Neural cell (in vitro differentiated cells): Measurements from ENCODE around the gene SPATA46. TPM values are rescaled to one million over a fixed set of nuclear protein-coding genes. Genes with fewer than 3 reads are reported as not detected.
A peak's percentile ranks its signal among the peaks of the same experiment; 100 is the strongest.

Experiments
- H2AFZ ChIP-seq: fragments of 200-600, 300-800 bp; sonication (generic), shearing (Covaris generic); 2 replicates; pipeline ENCODE4 v1.6.0; 2014; ENCODE audit warnings: low read depth, mild to moderate bottlenecking, antibody characterized with exemption, low read length, moderate library complexity
- H3F3A ChIP-seq: fragments of 200-600 bp; shearing (Covaris generic); 2 replicates; pipeline ENCODE4 v1.6.1; 2016; ENCODE audit warnings: mild to moderate bottlenecking, moderate library complexity, mixed read lengths, antibody characterized with exemption, low read length; ENCODE audit not compliant: insufficient read depth, poor library complexity, severe bottlenecking
- H3K27ac ChIP-seq: fragments of 200-600, 300-800 bp; sonication (generic), shearing (Covaris generic); 2 replicates; pipeline ENCODE4 v1.5.1; 2014; ENCODE audit warnings: mild to moderate bottlenecking, low read length, moderate library complexity
- H3K27me3 ChIP-seq: fragments of 300-800, 200-600 bp; sonication (generic), shearing (Covaris generic); 2 replicates; pipeline ENCODE4 v1.6.0; 2014; ENCODE audit warnings: mild to moderate bottlenecking, low read depth, low read length, moderate library complexity; ENCODE audit not compliant: insufficient read depth
- H3K36me3 ChIP-seq: fragments of 300-800, 200-600 bp; sonication (generic), shearing (Covaris generic); 2 replicates; pipeline ENCODE4 v1.5.1; 2014; ENCODE audit warnings: mild to moderate bottlenecking, antibody characterized with exemption, low read length, moderate library complexity; ENCODE audit not compliant: insufficient read depth
- H3K4me2 ChIP-seq: fragments of 300-800, 200-600 bp; sonication (generic), shearing (Covaris generic); 2 replicates; pipeline ENCODE4 v1.6.0; 2014; ENCODE audit warnings: mild to moderate bottlenecking, low read length
- H3K4me3 ChIP-seq: fragments of 300-800, 200-600 bp; sonication (generic), shearing (Covaris generic); 2 replicates; pipeline ENCODE4 v1.5.1; 2014; ENCODE audit warnings: mild to moderate bottlenecking, low read length, moderate library complexity
- H3K79me2 ChIP-seq: fragments of 200-600 bp; shearing (Covaris generic); replicated peaks from 2 replicates; pipeline ENCODE4 v1.6.0; 2014; ENCODE audit warnings: mild to moderate bottlenecking, low read length, moderate library complexity; ENCODE audit not compliant: insufficient read depth
- H3K9ac ChIP-seq: fragments of 300-800, 200-600 bp; sonication (generic), shearing (Covaris generic); 2 replicates; pipeline ENCODE4 v1.6.1; 2016; ENCODE audit warnings: mild to moderate bottlenecking, low read length, mixed read lengths
- H3K9me2 ChIP-seq: fragments of 200-600 bp; shearing (Covaris generic); 2 replicates; pipeline ENCODE4 v1.6.1; 2016; ENCODE audit warnings: mild to moderate bottlenecking, low read length, mixed read lengths; ENCODE audit not compliant: insufficient read depth
- H3K9me3 ChIP-seq: fragments of 200-600, 300-800 bp; sonication (generic), shearing (Covaris generic); 2 replicates; pipeline ENCODE4 v1.6.1; 2016; ENCODE audit warnings: mild to moderate bottlenecking, mixed run types, low read length, moderate library complexity, mixed read lengths
- H4K20me1 ChIP-seq: fragments of 200-600 bp; shearing (Covaris generic); 2 replicates; pipeline ENCODE4 v1.6.1; 2016; ENCODE audit warnings: mild to moderate bottlenecking, mixed run types; ENCODE audit not compliant: insufficient read depth
- EP300 ChIP-seq: fragments of 450-650 bp; conservative IDR thresholded peaks from 2 replicates; pipeline ENCODE4 v1.6.1; 2014; ENCODE audit warnings: antibody characterized with exemption, mild to moderate bottlenecking, moderate library complexity; ENCODE audit not compliant: poor library complexity, severe bottlenecking
- MXI1 ChIP-seq: fragments of 450-650 bp; conservative IDR thresholded peaks from 2 replicates; pipeline ENCODE4 v1.6.1; 2014; ENCODE audit warnings: antibody characterized with exemption, mild to moderate bottlenecking; ENCODE audit not compliant: poor library complexity, severe bottlenecking
- POLR2AphosphoS5 ChIP-seq: IDR thresholded peaks from 2 replicates; pipeline ENCODE4 v1.6.1; 2012
- RAD21 ChIP-seq: fragments of 450-650 bp; conservative IDR thresholded peaks from 2 replicates; pipeline ENCODE4 v1.6.1; 2014; ENCODE audit warnings: antibody characterized with exemption, mild to moderate bottlenecking, moderate library complexity
- SMC3 ChIP-seq: fragments of 450-650 bp; conservative IDR thresholded peaks from 2 replicates; pipeline ENCODE4 v1.6.1; 2014; ENCODE audit warnings: antibody characterized with exemption, mild to moderate bottlenecking, moderate library complexity; ENCODE audit not compliant: poor library complexity
- TAF1 ChIP-seq: IDR thresholded peaks from 2 replicates; pipeline ENCODE4 v1.6.1; 2012; ENCODE audit warnings: low read depth
- polyA plus RNA-seq: library from polyadenylated mRNA; depleted of rRNA; stranded (reverse); fragments of >200 nt; gene quantifications from 2 replicates; pipeline ENCODE4 v1.2.3, GENCODE V29; 2014
- TF ChIP-seq, protein P1 (sequence below): fragments of 450-650 bp; IDR thresholded peaks from 2 replicates; pipeline ENCODE4 v1.5.1; 2014; ENCODE audit warnings: antibody characterized with exemption, mild to moderate bottlenecking, moderate library complexity; ENCODE audit not compliant: poor library complexity, severe bottlenecking

SPATA46 gene
- polyA plus RNA-seq, 1 donor from 2014 or later: not detected

DNA sequence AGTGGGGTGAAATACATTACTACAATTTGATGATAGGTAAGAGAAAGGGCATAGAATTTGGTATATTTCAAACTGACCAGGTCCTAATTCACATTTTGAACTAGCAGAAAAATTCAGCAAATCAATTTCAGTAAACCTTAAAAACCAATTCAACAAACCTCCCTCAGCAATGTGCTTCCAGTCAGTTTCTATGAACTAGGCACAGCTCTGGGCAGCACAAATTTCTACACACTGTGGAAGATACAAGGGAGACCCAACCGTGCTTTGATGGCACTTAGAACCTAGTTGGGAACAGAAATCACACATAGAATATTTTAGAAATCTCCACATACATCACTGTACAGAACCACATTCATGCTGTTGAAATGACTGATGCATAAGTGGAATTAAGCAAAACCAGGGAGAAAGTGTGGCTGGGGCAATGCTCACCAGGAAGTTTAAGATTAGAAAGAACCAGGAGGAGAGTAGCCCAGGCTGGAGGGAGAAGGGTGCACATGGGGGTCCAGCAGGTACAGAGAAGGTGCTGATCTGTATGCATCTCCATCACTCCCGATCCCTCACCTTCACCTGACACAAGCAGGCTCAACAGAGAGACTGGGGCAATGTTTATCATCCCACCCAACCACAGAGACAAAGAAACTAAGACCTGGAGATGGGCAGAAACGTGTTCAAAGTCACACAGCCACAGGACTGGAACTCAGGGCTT, 19.7 kb upstream of the SPATA46 start:
- TF ChIP-seq POLR2AphosphoS5: no peak
- no peak for TF ChIP-seq RAD21
- no peak for TF ChIP-seq EP300
- TF ChIP-seq, protein P1, sequence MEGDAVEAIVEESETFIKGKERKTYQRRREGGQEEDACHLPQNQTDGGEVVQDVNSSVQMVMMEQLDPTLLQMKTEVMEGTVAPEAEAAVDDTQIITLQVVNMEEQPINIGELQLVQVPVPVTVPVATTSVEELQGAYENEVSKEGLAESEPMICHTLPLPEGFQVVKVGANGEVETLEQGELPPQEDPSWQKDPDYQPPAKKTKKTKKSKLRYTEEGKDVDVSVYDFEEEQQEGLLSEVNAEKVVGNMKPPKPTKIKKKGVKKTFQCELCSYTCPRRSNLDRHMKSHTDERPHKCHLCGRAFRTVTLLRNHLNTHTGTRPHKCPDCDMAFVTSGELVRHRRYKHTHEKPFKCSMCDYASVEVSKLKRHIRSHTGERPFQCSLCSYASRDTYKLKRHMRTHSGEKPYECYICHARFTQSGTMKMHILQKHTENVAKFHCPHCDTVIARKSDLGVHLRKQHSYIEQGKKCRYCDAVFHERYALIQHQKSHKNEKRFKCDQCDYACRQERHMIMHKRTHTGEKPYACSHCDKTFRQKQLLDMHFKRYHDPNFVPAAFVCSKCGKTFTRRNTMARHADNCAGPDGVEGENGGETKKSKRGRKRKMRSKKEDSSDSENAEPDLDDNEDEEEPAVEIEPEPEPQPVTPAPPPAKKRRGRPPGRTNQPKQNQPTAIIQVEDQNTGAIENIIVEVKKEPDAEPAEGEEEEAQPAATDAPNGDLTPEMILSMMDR: no peak
- no peak for TF ChIP-seq MXI1
- TF ChIP-seq TAF1: no peak
- TF ChIP-seq SMC3: no peak
- no peaks in the 10 kb centered on the region for H3K79me2 ChIP-seq
- H3K9me3 ChIP-seq: no peaks in the 10 kb centered on the region
- H3F3A ChIP-seq: peaks cover 3% of the 10 kb centered on the region
- H3K9ac ChIP-seq: no peak overlapping the region
- H3K4me3 ChIP-seq: no peak overlapping the region
- no peaks in the 10 kb centered on the region for H3K36me3 ChIP-seq
- H2AFZ ChIP-seq: no peak overlapping the region
- no peaks in the 10 kb centered on the region for H3K9me2 ChIP-seq
- H3K4me2 ChIP-seq: no peak overlapping the region
- H3K27ac ChIP-seq: no peak overlapping the region
- no peaks in the 10 kb centered on the region for H4K20me1 ChIP-seq
- H3K27me3 ChIP-seq: no peaks in the 10 kb centered on the region

DNA sequence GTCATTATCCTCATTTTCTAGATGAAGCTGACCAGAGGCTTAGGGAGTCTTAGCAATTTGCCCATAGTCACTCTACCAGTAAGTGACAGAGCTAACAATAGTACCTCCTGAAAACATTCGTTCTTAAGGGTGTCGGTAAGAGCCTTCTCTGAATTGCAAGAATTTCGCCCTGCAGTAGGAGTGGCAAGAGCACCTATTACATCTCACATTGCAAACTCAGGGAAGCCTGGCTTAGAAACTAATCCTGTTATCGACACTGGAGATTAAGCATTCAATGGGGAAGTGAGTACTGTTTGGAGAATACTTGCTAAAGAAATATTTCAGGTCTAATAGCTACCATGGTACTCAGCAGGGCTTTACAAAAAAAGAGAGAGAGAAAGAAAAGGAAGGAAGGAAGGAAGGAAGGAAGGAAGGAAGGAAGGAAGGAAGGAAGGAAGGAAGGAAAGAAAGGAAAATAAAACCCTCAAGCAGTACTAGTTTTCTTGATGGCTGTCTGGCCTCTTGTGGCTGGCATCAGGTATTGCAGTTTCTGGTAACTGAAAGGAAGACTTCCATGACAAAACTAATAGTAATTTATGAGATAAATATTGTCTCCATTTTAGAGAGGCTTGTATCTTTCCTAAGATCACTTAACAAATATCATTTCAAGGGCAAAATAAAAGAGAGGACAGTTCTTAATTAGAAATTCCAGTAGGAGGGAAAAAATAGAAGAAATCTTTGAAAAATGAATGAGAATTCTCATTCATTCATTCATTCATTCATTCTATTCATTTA, 15.3 kb upstream of the SPATA46 start:
- Histone ChIP-seq H2AFZ (no peak overlapping the region), H3K27ac (no peak overlapping the region), H4K20me1 (no peaks in the 10 kb centered on the region), H3K27me3 (no peaks in the 10 kb centered on the region), H3K4me3 (no peak overlapping the region), H3K4me2 (no peak overlapping the region), H3K36me3 (no peaks in the 10 kb centered on the region), H3F3A (peaks cover 3% of the 10 kb centered on the region), H3K9ac (no peak overlapping the region), H3K9me2 (no peaks in the 10 kb centered on the region), H3K79me2 (no peaks in the 10 kb centered on the region), H3K9me3 (no peaks in the 10 kb centered on the region)
- TF ChIP-seq RAD21 (peak; percentile 92), MXI1 (no peak), SMC3 (peak; percentile 95)
- TF ChIP-seq, protein P1: peak; percentile 90
